Uterus (tissue), 4 donors: Measurements from ENCODE around the gene TMED4. TPM values are rescaled to one million over a fixed set of nuclear protein-coding genes. Genes with fewer than 3 reads are reported as not detected.

Experiments
- DNase-seq, 2 donors: peaks; one replicate each; pipeline ENCODE4 v3.0.0-alpha.2; 2019 to 2020
- H3K27ac ChIP-seq, 2 donors: fragments of 200-600 bp; sonication (generic); 1 replicate in 1 of 2; 2 replicates in 1 of 2; pipeline ENCODE4 v1.5.1; 2016 to 2018
- H3K27me3 ChIP-seq, 2 donors: fragments of 200-600 bp; sonication (generic); one replicate each; pipeline ENCODE4 v1.5.1; 2018 to 2019; ENCODE audit warnings: control low read depth in 1 of 2
- H3K36me3 ChIP-seq, 2 donors: fragments of 200-600 bp; sonication (generic); one replicate each; pipeline ENCODE4 v1.5.1; 2019; ENCODE audit warnings: control low read depth in 1 of 2
- H3K4me1 ChIP-seq, 2 donors: fragments of 200-600 bp; sonication (generic); one replicate each; pipeline ENCODE4 v1.5.1; 2018 to 2019; ENCODE audit warnings: control low read depth in 1 of 2
- H3K4me3 ChIP-seq, 2 donors: fragments of 200-600 bp; sonication (generic); 1 replicate in 1 of 2; 2 replicates in 1 of 2; pipeline ENCODE4 v1.5.1; 2018 to 2019; ENCODE audit warnings: mild to moderate bottlenecking in 1 of 2
- H3K9me3 ChIP-seq, 2 donors: fragments of 200-600 bp; sonication (generic); one replicate each; pipeline ENCODE4 v1.5.1; 2019; ENCODE audit warnings: control low read depth in 1 of 2
- POLR2A ChIP-seq, 2 donors: fragments of 450-650 bp; IDR thresholded peaks; one replicate each; pipeline ENCODE4 v1.6.1; 2016; ENCODE audit warnings: antibody characterized with exemption in 2 of 2, mild to moderate bottlenecking in 1 of 2, moderate library complexity in 1 of 2
- intact Hi-C: fragments of 100-400 bp; cut with DNase I; formaldehyde crosslinking; loops from one replicate; pipeline ENCODE4 v1.15.1; 2023; ENCODE audit warnings: low total_unique reads
- total RNA-seq, 4 donors: library from RNA; depleted of rRNA in 3 of 4; stranded (reverse); fragments of >200 nt in 3 of 4; gene quantifications; one replicate each; pipeline versions ENCODE4 v1.1.0 to v1.2.4, GENCODE V29; 2014 to 2023
- TF ChIP-seq, protein P1 (sequence below), 4 experiments: fragments of 200-600 bp in 2 of 4; fragments of 450-650 bp in 2 of 4; sonication (generic) in 2 of 4; IDR thresholded peaks; one replicate each; pipeline ENCODE4 v1.5.1; 2016 to 2019; ENCODE audit warnings: antibody characterized with exemption in 4 of 4, mild to moderate bottlenecking in 2 of 4, moderate library complexity in 1 of 4
- donor health status: DM: yes; HTN: yes; CAD: no.

Gene TMED4
- total RNA-seq, 4 donors from 2014 or later = 37.9 to 403 (median 85.8) TPM

DNA sequence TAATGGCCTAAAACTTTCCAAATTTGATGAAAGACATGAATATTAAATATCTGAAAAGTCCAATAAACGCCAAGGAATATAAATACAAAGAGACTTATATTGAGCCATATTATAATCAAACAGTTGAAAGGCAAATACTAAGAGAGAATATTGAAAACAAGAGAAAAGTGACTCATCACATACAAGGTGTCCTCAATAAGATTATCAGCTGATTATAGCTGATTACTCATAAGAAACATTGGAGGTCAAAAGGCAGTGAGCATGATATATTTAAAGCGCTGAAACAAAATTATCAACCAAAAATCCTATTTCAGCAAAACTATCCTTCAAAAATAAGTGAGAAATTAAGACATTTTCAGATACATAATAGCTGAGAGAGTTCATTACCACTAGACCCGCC, 33.1 kb downstream of the TMED4 start:
- Histone ChIP-seq H3K27ac (no peak overlapping the region), H3K9me3 (no peaks in the 10 kb centered on the region), H3K36me3 (no peaks in the 10 kb centered on the region), H3K4me3 (no peak overlapping the region), H3K27me3 (no peaks in the 10 kb centered on the region), H3K4me1 (no peaks in the 10 kb centered on the region)
- TF ChIP-seq, protein P1, sequence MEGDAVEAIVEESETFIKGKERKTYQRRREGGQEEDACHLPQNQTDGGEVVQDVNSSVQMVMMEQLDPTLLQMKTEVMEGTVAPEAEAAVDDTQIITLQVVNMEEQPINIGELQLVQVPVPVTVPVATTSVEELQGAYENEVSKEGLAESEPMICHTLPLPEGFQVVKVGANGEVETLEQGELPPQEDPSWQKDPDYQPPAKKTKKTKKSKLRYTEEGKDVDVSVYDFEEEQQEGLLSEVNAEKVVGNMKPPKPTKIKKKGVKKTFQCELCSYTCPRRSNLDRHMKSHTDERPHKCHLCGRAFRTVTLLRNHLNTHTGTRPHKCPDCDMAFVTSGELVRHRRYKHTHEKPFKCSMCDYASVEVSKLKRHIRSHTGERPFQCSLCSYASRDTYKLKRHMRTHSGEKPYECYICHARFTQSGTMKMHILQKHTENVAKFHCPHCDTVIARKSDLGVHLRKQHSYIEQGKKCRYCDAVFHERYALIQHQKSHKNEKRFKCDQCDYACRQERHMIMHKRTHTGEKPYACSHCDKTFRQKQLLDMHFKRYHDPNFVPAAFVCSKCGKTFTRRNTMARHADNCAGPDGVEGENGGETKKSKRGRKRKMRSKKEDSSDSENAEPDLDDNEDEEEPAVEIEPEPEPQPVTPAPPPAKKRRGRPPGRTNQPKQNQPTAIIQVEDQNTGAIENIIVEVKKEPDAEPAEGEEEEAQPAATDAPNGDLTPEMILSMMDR (IDR thresholded peaks at IDR 0.05) = no peak
- TF ChIP-seq POLR2A (IDR thresholded peaks at IDR 0.05) = no peak
- DNase-seq = no peak
- intact Hi-C loops = no loop called here

DNA sequence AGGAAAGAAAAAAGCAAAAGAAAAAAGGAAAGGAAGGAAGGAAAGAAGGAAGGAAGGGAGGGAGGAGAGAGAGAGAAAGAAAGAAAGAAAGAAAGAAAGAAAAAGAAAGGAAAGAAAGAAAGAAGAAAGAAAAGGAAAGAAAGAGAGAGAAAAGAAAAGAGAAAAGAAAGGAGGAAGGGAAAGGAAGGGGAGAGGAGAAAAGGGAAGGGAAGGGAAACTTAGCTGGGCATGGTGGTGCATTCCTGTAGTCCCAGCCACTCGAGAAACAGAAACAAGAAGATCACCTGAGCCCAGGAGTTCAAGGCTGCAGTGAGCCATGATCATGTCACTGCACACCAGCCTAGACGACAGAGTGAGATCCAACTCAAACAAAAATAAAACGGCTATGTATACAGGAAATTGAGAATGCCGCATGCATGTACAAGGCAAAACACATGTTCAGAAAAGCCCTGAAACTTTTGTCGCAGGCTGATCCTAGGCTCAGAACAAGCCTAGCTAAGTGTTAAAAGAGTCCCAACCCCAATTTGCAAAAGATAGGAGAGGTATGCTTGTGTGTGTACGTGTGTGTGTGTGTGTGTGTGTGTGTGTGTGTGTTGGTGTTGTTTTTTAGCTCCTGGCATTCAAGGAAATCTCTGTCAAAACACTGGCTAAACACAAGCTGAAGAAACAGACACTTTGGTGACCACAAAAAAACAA, 34.3 kb downstream of the TMED4 start:
- no peaks in the 10 kb centered on the region for H3K27me3 ChIP-seq
- TF ChIP-seq, protein P1 (IDR thresholded peaks at IDR 0.05) = no peak
- TF ChIP-seq POLR2A (IDR thresholded peaks at IDR 0.05) = no peak
- no peak for DNase-seq
- intact Hi-C loops = no loop called here
- no peak overlapping the region for H3K27ac ChIP-seq
- H3K36me3 ChIP-seq = no peaks in the 10 kb centered on the region
- H3K4me1 ChIP-seq = no peaks in the 10 kb centered on the region
- H3K4me3 ChIP-seq = no peak overlapping the region
- H3K9me3 ChIP-seq = no peaks in the 10 kb centered on the region

DNA sequence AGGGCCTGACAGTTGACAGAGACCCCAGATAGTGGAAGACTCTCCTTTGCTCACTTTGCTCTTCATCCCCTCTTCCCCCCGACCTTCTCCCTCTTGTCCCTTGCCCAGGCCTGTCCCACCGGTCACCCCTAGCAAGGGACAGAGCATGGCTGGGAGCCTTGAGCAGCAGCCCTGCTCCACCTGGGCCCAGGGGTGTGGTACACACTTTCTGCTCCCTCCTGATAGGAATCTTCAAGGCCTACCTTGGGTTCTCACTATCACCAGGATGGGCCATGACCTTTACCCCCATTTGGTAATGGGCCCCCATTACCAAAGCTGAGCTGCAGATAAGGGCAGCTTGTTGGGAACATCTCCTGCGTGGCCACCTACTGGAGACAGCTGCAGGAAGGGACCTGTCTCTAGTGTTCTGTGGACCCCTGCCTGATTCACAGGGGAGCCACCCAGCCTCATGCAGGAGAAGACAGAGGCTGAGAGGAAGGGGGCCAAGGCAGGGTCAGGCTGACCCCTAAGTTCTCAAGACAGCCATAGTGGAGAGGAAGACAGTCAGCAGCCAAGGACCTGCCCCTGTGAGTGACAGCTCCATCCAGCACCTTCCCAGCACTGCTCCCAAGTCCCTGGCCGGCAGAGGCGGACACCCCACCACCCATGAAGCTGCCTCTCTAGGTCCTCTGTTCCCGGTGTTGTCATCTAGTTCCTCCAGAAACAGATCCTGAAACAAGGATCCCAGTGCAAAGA, 40.0 kb downstream of the TMED4 start:
- Histone ChIP-seq H3K27me3 (no peaks in the 10 kb centered on the region), H3K4me1 (no peaks in the 10 kb centered on the region), H3K9me3 (no peaks in the 10 kb centered on the region), H3K27ac (no peak overlapping the region), H3K36me3 (no peaks in the 10 kb centered on the region), H3K4me3 (no peak overlapping the region)
- intact Hi-C loops = no loop called here
- no peak for DNase-seq
- TF ChIP-seq POLR2A (IDR thresholded peaks at IDR 0.05) = no peak
- TF ChIP-seq, protein P1 (IDR thresholded peaks at IDR 0.05) = no peak

DNA sequence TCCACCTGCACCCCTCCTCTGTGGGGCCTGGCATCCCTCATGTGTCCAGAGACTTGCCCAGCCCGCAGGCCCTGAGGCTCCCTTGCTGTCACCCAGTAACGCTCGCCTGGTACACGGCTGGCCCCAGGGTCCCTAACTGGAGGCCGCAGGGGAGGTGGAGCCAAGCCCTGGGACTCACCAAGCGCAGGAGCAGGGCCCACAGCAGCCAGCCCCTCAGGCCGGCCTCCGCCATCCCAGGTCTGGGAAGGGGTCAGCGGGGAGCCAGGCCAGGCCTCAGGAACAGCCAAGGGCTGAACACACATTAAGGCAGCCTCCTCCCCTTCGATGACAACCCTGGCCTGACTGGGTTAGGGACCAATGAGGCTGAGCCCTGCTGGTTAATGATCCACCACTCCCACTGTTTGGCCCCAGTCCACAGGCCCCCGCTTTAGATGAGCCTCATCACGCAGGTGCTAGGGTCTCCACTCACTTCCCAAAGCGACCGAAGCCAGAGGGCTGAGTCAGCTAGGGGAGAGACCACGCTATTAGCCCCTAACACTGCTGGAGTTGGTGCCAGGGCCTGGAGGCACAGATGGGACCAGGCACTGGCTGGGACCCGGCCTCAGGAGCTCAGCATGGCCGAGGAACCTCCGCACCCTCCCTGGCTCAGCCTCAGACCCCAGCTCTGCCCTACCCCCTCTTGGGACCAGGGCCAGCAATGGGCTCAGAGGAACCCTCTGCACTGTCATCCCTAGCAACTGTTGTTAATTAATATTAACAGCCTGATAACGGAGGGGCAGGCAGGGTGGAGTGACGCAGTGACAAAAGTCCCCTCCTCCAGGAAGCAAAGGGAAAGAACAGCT, 40.8 kb downstream of the TMED4 start, which contains the start of gene NPC1L1:
Gene NPC1L1, minus strand, starts transcription at position 303 of the 842 bp plus-strand sequence. Its CDS starts 71 bp downstream, at position 232.
- no peaks in the 10 kb centered on the region for H3K36me3 ChIP-seq
- H3K27ac ChIP-seq = no peak within 1 kb of the TSS
- no peaks in the 10 kb centered on the region for H3K9me3 ChIP-seq
- no peak for DNase-seq
- no peak within 1 kb of the TSS for H3K4me3 ChIP-seq
- intact Hi-C loops = no loop called here
- H3K27me3 ChIP-seq = no peaks in the 10 kb centered on the region
- TF ChIP-seq, protein P1 (IDR thresholded peaks at IDR 0.05) = no peak
- no peak for TF ChIP-seq POLR2A (IDR thresholded peaks at IDR 0.05)
- H3K4me1 ChIP-seq = no peaks in the 10 kb centered on the region
